HG03159 (cell line): Measurements from ENCODE around the gene MEOX2.

Source experiments
- ATAC-seq: cut with Tn5 transposase; IDR thresholded peaks from one replicate; pipeline ENCODE4 v1.9.1; 2021; ENCODE audit warnings: mild to moderate bottlenecking, moderate library complexity; ENCODE audit not compliant: unreplicated experiment

MEOX2 gene

GRCh38 chr7:15566476-15566875, 120.0 kb downstream of the MEOX2 start:
- ATAC-seq = no peak

- ATAC-seq = no peak
These were observed 124.6 kb downstream of the MEOX2 start, which contains the start of gene AGMO for GRCh38 chr7:15561835-15562234. TSS of gene AGMO (minus strand) at chr7:15562015.
